ENCODE measurements around the gene PAN2. TPM values are rescaled to one million over a fixed set of nuclear protein-coding genes. Genes with fewer than 3 reads are reported as not detected.
"Not testable (repeated sequence)": the region's sequence is repeated elsewhere in the genome, so short reads cannot be mapped to it uniquely, and the experiment has no call there.

The PAN2 gene
- total RNA-seq, 1 donor from 2014 or later: 69.6 TPM

DNA sequence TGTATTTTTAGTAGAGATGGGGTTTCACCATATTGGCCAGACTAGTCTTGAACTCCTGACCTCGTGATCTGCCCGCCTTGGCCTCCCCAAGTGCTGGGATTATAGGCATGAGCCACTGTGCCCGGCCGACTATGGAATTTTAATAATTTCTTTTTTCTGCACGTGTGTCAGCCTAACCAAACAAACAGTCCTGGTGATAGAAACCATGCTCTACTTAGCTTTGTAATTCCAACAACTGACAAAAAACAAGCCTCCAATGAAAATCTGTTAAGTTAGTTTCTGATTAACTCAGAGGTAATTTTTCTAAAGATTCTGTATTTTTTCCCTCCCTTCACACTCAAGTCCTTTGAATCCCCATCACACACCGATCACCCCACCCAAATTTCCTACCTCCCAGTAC lies 51.8 kb downstream of the PAN2 start:
- TF ChIP-seq, protein P1, sequence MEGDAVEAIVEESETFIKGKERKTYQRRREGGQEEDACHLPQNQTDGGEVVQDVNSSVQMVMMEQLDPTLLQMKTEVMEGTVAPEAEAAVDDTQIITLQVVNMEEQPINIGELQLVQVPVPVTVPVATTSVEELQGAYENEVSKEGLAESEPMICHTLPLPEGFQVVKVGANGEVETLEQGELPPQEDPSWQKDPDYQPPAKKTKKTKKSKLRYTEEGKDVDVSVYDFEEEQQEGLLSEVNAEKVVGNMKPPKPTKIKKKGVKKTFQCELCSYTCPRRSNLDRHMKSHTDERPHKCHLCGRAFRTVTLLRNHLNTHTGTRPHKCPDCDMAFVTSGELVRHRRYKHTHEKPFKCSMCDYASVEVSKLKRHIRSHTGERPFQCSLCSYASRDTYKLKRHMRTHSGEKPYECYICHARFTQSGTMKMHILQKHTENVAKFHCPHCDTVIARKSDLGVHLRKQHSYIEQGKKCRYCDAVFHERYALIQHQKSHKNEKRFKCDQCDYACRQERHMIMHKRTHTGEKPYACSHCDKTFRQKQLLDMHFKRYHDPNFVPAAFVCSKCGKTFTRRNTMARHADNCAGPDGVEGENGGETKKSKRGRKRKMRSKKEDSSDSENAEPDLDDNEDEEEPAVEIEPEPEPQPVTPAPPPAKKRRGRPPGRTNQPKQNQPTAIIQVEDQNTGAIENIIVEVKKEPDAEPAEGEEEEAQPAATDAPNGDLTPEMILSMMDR (conservative IDR thresholded peaks at IDR 0.05): no peak
- no peak for DNase-seq (ENCODE audit: low read depth, low spot score)
- H3K36me3 Mint-ChIP-seq (ENCODE audit: low read depth): peaks cover 20% of the 10 kb centered on the region
- H3K4me3 Mint-ChIP-seq: no peak overlapping the region
- H3K4me1 Mint-ChIP-seq: no peaks in the 10 kb centered on the region
- no peak overlapping the region for H3K27ac Mint-ChIP-seq (ENCODE audit: unreplicated experiment)
- no peaks in the 10 kb centered on the region for H3K9me3 Mint-ChIP-seq
- no peaks in the 10 kb centered on the region for H3K27me3 Mint-ChIP-seq (ENCODE audit: low read depth)

DNA sequence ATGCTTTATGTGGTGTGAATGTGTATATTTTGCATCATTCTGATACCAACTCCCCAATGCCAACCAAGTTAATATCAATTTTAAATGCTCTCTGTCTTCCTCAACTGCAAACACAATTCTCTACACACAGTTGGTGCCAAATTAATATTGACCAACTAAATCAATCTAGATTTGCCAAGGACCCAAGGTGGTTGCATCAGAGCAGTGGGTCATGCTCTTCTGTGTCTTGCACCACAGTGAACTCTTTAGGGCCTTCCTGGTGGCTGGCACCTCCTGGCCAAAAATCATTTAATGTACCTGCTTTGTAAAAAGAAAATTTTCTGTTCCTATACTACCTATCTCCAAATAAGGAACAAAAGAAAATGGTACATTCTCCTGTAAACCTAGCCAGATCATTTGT lies 53.0 kb downstream of the PAN2 start:
- Mint-ChIP-seq H3K9me3 (no peaks in the 10 kb centered on the region), H3K36me3 (ENCODE audit: low read depth) (peaks cover 20% of the 10 kb centered on the region), H3K27me3 (ENCODE audit: low read depth) (no peaks in the 10 kb centered on the region), H3K4me1 (no peaks in the 10 kb centered on the region), H3K27ac (ENCODE audit: unreplicated experiment) (no peak overlapping the region), H3K4me3 (no peak overlapping the region)
- TF ChIP-seq, protein P1 (conservative IDR thresholded peaks at IDR 0.05): no peak
- no peak for DNase-seq (ENCODE audit: low read depth, low spot score)

DNA sequence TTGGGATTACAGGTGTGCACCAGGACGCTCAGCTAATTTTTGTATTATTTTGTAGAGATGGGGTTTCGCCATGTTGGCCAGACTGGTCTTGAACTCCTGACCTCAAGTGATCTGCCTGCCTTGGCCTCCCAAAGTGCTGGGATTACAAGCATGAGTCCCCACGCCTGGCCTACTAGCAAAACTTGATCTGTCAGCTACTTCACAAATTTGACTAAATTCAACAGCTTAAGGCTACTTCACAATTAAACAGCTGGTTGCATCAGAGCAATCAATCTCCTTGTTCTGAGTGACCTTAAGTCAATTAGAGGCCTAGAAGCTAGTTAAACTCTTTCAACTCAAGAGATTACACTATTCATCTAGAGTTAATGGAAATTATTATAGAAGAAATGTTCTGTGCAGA lies 54.9 kb downstream of the PAN2 start:
- Mint-ChIP-seq H3K27me3 (ENCODE audit: low read depth) (no peaks in the 10 kb centered on the region), H3K4me1 (no peaks in the 10 kb centered on the region), H3K27ac (ENCODE audit: unreplicated experiment) (no peak overlapping the region), H3K9me3 (no peaks in the 10 kb centered on the region), H3K36me3 (ENCODE audit: low read depth) (peaks cover 23% of the 10 kb centered on the region), H3K4me3 (no peak overlapping the region)
- no peak for DNase-seq (ENCODE audit: low read depth, low spot score)
- TF ChIP-seq, protein P1 (conservative IDR thresholded peaks at IDR 0.05): no peak

DNA sequence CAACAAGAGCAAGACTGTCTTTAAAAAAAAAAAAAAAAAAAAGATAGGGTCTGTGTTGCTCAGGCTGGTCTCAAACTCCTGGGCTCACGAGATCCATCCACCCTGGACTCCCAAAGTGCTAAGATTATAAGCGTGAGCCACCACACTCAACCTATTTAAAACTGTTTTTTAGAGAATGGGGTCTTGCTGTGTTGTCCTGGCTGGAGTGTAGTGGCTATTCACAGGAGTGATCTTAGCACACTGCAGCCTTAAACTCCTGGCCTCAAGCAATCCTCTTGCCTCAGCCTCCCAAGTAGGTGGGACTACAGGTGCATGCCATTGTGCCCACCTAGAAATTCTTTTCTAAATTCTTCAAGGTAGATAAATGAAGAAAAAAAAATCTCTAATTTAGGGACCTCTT lies 59.5 kb downstream of the PAN2 start:
- Mint-ChIP-seq H3K27me3 (ENCODE audit: low read depth) (no peaks in the 10 kb centered on the region), H3K27ac (ENCODE audit: unreplicated experiment) (no peak overlapping the region), H3K4me1 (no peaks in the 10 kb centered on the region), H3K4me3 (no peak overlapping the region), H3K36me3 (ENCODE audit: low read depth) (peaks cover 26% of the 10 kb centered on the region), H3K9me3 (no peaks in the 10 kb centered on the region)
- TF ChIP-seq, protein P1 (conservative IDR thresholded peaks at IDR 0.05): no peak
- DNase-seq (ENCODE audit: low read depth, low spot score): no peak

DNA sequence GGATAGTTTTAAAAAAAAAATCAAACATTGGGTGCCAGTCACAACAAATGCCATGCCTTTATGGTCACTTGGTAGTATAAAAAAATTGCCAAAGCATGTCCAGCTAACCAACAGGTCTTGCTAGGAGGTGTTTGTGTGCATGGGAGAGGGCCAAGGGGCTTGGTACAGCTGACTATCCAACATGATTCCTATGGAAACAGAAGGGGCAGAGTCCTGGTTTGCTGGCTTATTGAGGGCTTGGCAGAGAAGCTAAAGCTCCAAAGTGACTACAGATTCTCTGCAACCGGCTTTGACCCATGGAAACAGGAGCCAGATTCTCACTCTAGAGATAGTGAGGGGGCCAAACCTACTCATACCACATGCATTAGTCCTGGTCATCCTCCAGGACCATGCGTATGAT lies 61.3 kb downstream of the PAN2 start:
- DNase-seq (ENCODE audit: low read depth, low spot score); H3K4me3 Mint-ChIP-seq; H3K27ac Mint-ChIP-seq (ENCODE audit: unreplicated experiment); H3K9me3 Mint-ChIP-seq; H3K27me3 Mint-ChIP-seq (ENCODE audit: low read depth); H3K4me1 Mint-ChIP-seq: not testable (repeated sequence)
- peaks cover 22% of the 10 kb centered on the region for H3K36me3 Mint-ChIP-seq (ENCODE audit: low read depth)

DNA sequence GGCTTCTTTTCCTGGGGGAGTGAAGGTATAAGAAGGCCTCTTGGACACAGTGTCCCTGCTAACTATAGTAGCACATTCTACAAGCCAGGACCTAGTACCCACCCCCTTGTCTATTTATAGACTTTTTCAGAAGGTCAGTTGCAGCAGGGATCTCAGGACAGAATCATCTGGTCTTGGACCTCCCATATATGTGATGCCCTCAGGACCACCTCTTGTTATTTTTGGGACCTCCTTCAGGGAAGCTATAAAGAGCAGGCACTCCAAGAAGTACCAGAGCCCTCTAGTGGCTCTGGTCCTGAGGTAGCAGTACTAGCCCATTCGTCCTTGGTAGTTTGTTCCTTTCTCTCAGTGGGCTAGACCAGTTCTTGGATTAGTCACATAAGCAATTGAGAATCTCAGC lies 62.8 kb downstream of the PAN2 start:
- TF ChIP-seq, protein P1 (conservative IDR thresholded peaks at IDR 0.05): peak; percentile 52
- H3K4me3 Mint-ChIP-seq: no peak overlapping the region
- H3K4me1 Mint-ChIP-seq: peaks cover 16% of the 10 kb centered on the region
- no peak overlapping the region for H3K27ac Mint-ChIP-seq (ENCODE audit: unreplicated experiment)
- H3K9me3 Mint-ChIP-seq: no peaks in the 10 kb centered on the region
- peaks cover 22% of the 10 kb centered on the region for H3K36me3 Mint-ChIP-seq (ENCODE audit: low read depth)
- no peak for DNase-seq (ENCODE audit: low read depth, low spot score)
- H3K27me3 Mint-ChIP-seq (ENCODE audit: low read depth): no peaks in the 10 kb centered on the region

All from neural crest cell (in vitro differentiated cells).